ENCODE results near the gene PHAF1.

The PHAF1 gene

DNA sequence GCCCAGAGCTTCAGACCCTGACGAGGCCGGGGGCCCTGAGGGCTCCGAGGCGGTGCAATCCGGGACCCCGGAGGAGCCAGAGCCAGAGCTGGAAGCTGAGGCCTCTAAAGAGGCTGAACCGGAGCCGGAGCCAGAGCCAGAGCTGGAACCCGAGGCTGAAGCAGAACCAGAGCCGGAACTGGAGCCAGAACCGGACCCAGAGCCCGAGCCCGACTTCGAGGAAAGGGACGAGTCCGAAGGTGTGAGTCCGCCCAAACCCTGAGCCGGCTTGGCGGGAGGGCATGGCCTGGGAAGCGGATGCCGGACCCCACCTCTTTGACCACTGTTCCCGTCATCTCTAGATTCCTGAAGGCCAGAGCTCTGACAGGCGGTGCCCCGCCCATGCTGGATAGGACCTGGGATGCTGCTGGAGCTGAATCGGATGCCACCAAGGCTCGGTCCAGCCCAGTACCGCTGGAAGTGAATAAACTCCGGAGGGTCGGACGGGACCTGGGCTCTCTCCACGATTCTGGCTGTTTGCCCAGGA is 65.0 kb downstream of the PHAF1 start:
- H2BK120ac ChIP-seq (ENCODE audit: low read depth, low read length): peak overlapping the region; percentile 81
- peak overlapping the region; percentile 90 for H3K4me2 ChIP-seq (ENCODE audit: low read length, poor library complexity, severe bottlenecking)
- peak overlapping the region in 1 of 2 experiments; percentile 12 for H2BK12ac ChIP-seq (ENCODE audit: low read length in 2 of 2)
- H3K18ac ChIP-seq (ENCODE audit: low read depth in 1 of 2, low read length in 2 of 2): peak overlapping the region in 1 of 2 experiments; percentile 38
- H3K27ac ChIP-seq (ENCODE audit: low read length, poor library complexity, severe bottlenecking): no peak overlapping the region
- H4K8ac ChIP-seq (ENCODE audit: low read length): peak overlapping the region; percentile 83
- peaks cover 0 to 24% of the 10 kb centered on the region in 2 experiments for H3K36me3 ChIP-seq (ENCODE audit: control insufficient read depth in 1 of 2, insufficient read depth in 2 of 2, low read depth in 1 of 2, low read length in 2 of 2)
- no peaks in the 10 kb centered on the region for H3K9me3 ChIP-seq (ENCODE audit: control insufficient read depth, low read length)
- peak overlapping the region; percentile 80 for H3K9ac ChIP-seq (ENCODE audit: low read length)
- peak overlapping the region in 1 of 2 experiments; percentile 50 for H3K4ac ChIP-seq (ENCODE audit: low read depth in 1 of 2, low read length in 2 of 2)
- DNase-seq: no peak
- no peak overlapping the region for H2AFZ ChIP-seq (ENCODE audit: low read depth, low read length)
- no peak overlapping the region for H3K23ac ChIP-seq (ENCODE audit: low read length in 2 of 2)
- no peaks in the 10 kb centered on the region for H3K27me3 ChIP-seq (ENCODE audit: control insufficient read depth in 1 of 2, insufficient read depth in 1 of 2, low read length in 2 of 2)
- peak overlapping the region in 1 of 2 experiments; percentile 82 for H3K4me3 ChIP-seq (ENCODE audit: insufficient read depth in 1 of 2, low read depth in 1 of 2, low read length in 2 of 2)
- H2BK5ac ChIP-seq (ENCODE audit: low read depth, low read length, poor library complexity, severe bottlenecking): no peak overlapping the region
- peaks cover 11% of the 10 kb centered on the region for H3K79me1 ChIP-seq (replicated peaks; ENCODE audit: low read length, poor library complexity, severe bottlenecking)
- peak overlapping the region; percentile 60 for H2BK15ac ChIP-seq (ENCODE audit: low read depth, poor library complexity, severe bottlenecking)
- H3K14ac ChIP-seq (ENCODE audit: low read length in 2 of 2): peak overlapping the region in 1 of 2 experiments; percentile 18
- H3K4me1 ChIP-seq (ENCODE audit: control insufficient read depth, insufficient read depth, low read depth, low read length): peaks cover 39% of the 10 kb centered on the region
- WGBS: 71% methylated on average over 31 of the region's 31 CpGs
- H4K91ac ChIP-seq (ENCODE audit: low read length): peak overlapping the region; percentile 64
- H2AK5ac ChIP-seq (ENCODE audit: low read length, severe bottlenecking): no peak overlapping the region

- no peak for DNase-seq
- WGBS: 92% methylated on average over 12 of the region's 12 CpGs
Observed at GRCh38 chr16:67176662-67177061, 66.9 kb downstream of the PHAF1 start.

GRCh38 chr16:67177743-67178699 is 68.3 kb downstream of the PHAF1 start:
- H2BK15ac ChIP-seq (ENCODE audit: low read depth, poor library complexity, severe bottlenecking): no peak overlapping the region
- H4K8ac ChIP-seq (ENCODE audit: low read length): no peak overlapping the region
- H3K79me1 ChIP-seq (replicated peaks; ENCODE audit: low read length, poor library complexity, severe bottlenecking): peaks cover 27% of the 10 kb centered on the region
- peak overlapping the region in 1 of 2 experiments; percentile 9 for H3K23ac ChIP-seq (ENCODE audit: low read length in 2 of 2)
- peaks cover 0 to 34% of the 10 kb centered on the region in 2 experiments for H3K36me3 ChIP-seq (ENCODE audit: control insufficient read depth in 1 of 2, insufficient read depth in 2 of 2, low read depth in 1 of 2, low read length in 2 of 2)
- H3K4me2 ChIP-seq (ENCODE audit: low read length, poor library complexity, severe bottlenecking): peak overlapping the region; percentile 86
- peak overlapping the region in 1 of 2 experiments; percentile 70 for H3K14ac ChIP-seq (ENCODE audit: low read length in 2 of 2)
- 12% methylated on average over 53 of the region's 73 CpGs for WGBS
- H2BK5ac ChIP-seq (ENCODE audit: low read depth, low read length, poor library complexity, severe bottlenecking): no peak overlapping the region
- no peak overlapping the region for H2BK120ac ChIP-seq (ENCODE audit: low read depth, low read length)
- H2BK12ac ChIP-seq (ENCODE audit: low read length in 2 of 2): peak overlapping the region in 1 of 2 experiments; percentile 34
- H3K27ac ChIP-seq (ENCODE audit: low read length, poor library complexity, severe bottlenecking): no peak overlapping the region
- H2AK5ac ChIP-seq (ENCODE audit: low read length, severe bottlenecking): no peak overlapping the region
- H3K27me3 ChIP-seq (ENCODE audit: control insufficient read depth in 1 of 2, insufficient read depth in 1 of 2, low read length in 2 of 2): no peaks in the 10 kb centered on the region
- H3K9ac ChIP-seq (ENCODE audit: low read length): peak overlapping the region; percentile 32
- peak overlapping the region; percentile 1 for H2AFZ ChIP-seq (ENCODE audit: low read depth, low read length)
- H3K4me1 ChIP-seq (ENCODE audit: control insufficient read depth, insufficient read depth, low read depth, low read length): peaks cover 31% of the 10 kb centered on the region
- H3K4me3 ChIP-seq (ENCODE audit: insufficient read depth in 1 of 2, low read depth in 1 of 2, low read length in 2 of 2): peak overlapping the region; percentile 53 to 71
- no peak overlapping the region for H3K4ac ChIP-seq (ENCODE audit: low read depth in 1 of 2, low read length in 2 of 2)
- peak overlapping the region in 1 of 2 experiments; percentile 25 for H3K18ac ChIP-seq (ENCODE audit: low read depth in 1 of 2, low read length in 2 of 2)
- peak; percentile 74 for DNase-seq
- H3K9me3 ChIP-seq (ENCODE audit: control insufficient read depth, low read length): no peaks in the 10 kb centered on the region
- H4K91ac ChIP-seq (ENCODE audit: low read length): peak overlapping the region; percentile 21

More at GRCh38 chr16:67176662-67177061, 66.9 kb downstream of the PHAF1 start:
- H2BK120ac ChIP-seq (ENCODE audit: low read depth, low read length): no peak overlapping the region
- no peak overlapping the region for H2AFZ ChIP-seq (ENCODE audit: low read depth, low read length)
- no peak overlapping the region for H3K4me2 ChIP-seq (ENCODE audit: low read length, poor library complexity, severe bottlenecking)
- H3K18ac ChIP-seq (ENCODE audit: low read depth in 1 of 2, low read length in 2 of 2): no peak overlapping the region
- H3K23ac ChIP-seq (ENCODE audit: low read length in 2 of 2): no peak overlapping the region
- no peak overlapping the region for H3K27ac ChIP-seq (ENCODE audit: low read length, poor library complexity, severe bottlenecking)
- no peak overlapping the region for H2BK15ac ChIP-seq (ENCODE audit: low read depth, poor library complexity, severe bottlenecking)
- no peak overlapping the region for H3K4ac ChIP-seq (ENCODE audit: low read depth in 1 of 2, low read length in 2 of 2)
- H3K9ac ChIP-seq (ENCODE audit: low read length): no peak overlapping the region
- no peak overlapping the region for H3K4me3 ChIP-seq (ENCODE audit: insufficient read depth in 1 of 2, low read depth in 1 of 2, low read length in 2 of 2)
- H3K14ac ChIP-seq (ENCODE audit: low read length in 2 of 2): no peak overlapping the region
- peaks cover 25% of the 10 kb centered on the region for H3K79me1 ChIP-seq (replicated peaks; ENCODE audit: low read length, poor library complexity, severe bottlenecking)
- H3K4me1 ChIP-seq (ENCODE audit: control insufficient read depth, insufficient read depth, low read depth, low read length): peaks cover 31% of the 10 kb centered on the region
- no peak overlapping the region for H2BK12ac ChIP-seq (ENCODE audit: low read length in 2 of 2)
- H2AK5ac ChIP-seq (ENCODE audit: low read length, severe bottlenecking): no peak overlapping the region
- no peak overlapping the region for H4K91ac ChIP-seq (ENCODE audit: low read length)
- no peaks in the 10 kb centered on the region for H3K9me3 ChIP-seq (ENCODE audit: control insufficient read depth, low read length)
- peaks cover 0 to 34% of the 10 kb centered on the region in 2 experiments for H3K36me3 ChIP-seq (ENCODE audit: control insufficient read depth in 1 of 2, insufficient read depth in 2 of 2, low read depth in 1 of 2, low read length in 2 of 2)
- no peak overlapping the region for H4K8ac ChIP-seq (ENCODE audit: low read length)
- no peaks in the 10 kb centered on the region for H3K27me3 ChIP-seq (ENCODE audit: control insufficient read depth in 1 of 2, insufficient read depth in 1 of 2, low read length in 2 of 2)
- no peak overlapping the region for H2BK5ac ChIP-seq (ENCODE audit: low read depth, low read length, poor library complexity, severe bottlenecking)
